ENCODE measurements around the gene STK32C.
"Not testable (repeated sequence)": the region's sequence is repeated elsewhere in the genome, so short reads cannot be mapped to it uniquely, and the experiment has no call there.

Gene STK32C

DNA sequence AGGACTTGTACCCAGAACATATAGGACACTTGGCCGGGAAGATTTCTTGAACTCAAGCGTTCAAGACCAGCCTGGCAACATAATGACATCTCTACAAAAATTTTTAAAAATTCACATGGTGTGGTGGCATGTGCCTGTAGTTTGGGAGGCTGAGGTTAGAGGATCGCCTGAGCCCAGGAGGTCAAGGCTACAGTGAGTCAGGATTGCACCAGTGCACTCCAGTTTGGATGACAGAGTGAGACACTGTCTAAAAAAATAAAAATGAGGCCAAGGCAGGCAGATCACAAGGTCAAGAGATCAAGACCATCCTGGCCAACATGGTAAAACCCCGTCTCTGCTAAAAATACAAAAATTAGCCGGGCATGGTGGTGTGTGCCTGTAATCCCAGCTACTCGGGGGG is 9.7 kb upstream of the STK32C start:
- DNase-seq (ENCODE audit: low spot score): not testable (repeated sequence)

DNA sequence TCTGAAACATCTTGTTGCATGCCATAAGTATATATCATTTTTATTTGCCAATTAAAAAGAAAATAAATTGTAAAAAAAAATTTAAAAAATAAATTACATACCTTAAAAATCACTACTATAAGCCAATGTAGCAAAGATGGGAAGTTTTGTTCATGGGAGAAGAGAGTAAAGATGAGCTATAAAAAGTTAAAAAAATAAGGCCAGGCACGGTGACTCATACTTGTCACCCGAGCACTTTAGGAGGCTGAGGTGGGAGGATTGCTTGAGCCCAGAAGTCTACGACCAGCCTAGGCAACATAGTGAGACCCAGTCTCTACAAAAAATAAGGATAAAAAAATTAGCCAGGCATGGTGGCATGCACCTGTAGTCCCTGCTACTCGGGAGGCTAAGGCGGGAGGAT is 8.4 kb upstream of the STK32C start:
- no peak for DNase-seq (ENCODE audit: low spot score)

DNA sequence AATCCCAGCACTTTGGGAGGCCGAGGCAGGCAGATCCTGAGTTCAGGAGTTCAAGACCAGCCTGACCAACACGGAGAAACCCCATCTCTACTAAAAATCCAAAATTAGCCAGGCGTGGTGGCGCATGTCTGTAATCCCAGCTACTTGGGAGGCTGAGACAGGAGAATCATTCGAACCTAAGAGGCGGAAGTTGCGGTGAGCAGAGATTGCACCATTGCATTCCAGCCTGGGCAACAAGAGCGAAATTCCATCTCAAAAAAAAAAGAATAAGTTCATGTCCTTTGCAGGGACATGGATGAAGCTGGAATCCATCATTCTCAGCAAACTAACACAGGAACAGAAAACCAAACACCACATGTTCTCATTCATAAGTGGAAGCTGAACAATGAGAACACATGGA is 7.1 kb upstream of the STK32C start:
- not testable (repeated sequence) for DNase-seq (ENCODE audit: low spot score)

DNA sequence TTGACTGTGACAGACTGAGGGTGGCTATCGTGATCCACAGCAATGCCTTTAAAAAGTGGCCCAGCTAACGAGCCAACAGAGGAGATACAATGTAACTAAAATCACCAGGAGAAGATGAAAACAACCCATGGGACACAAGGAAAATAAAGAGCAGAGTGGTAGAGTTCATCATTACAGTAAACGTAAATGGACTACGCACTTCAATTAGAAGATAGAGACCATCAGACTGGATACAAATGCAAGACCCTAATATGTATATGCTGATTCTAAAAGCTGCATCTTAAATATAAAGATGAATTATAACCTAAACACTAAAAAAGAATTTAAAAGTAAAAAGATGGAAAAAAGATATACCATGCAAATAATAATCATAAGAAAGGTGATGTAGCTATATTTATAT is 6.6 kb upstream of the STK32C start:
- DNase-seq (ENCODE audit: low spot score): no peak

DNA sequence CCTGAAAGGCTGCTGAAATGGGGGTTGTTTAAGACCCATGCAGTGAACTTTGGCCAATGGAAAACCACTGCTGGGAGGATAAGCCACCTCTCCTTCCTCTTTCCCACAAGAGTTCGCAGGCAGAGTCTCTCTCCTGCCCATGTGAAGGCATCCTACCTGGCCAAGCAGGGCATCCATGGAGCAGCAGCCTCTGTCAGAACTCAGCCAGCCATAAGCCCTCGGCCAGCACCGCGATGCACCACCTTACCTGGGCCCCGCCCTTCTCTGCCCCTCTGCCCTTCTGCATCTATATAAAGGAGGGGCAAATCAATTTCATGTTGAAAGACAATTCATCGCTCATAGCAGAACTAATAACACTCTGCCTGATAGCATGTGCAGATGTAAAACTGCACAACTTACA is 6.1 kb upstream of the STK32C start:
- DNase-seq (ENCODE audit: low spot score): no peak

DNA sequence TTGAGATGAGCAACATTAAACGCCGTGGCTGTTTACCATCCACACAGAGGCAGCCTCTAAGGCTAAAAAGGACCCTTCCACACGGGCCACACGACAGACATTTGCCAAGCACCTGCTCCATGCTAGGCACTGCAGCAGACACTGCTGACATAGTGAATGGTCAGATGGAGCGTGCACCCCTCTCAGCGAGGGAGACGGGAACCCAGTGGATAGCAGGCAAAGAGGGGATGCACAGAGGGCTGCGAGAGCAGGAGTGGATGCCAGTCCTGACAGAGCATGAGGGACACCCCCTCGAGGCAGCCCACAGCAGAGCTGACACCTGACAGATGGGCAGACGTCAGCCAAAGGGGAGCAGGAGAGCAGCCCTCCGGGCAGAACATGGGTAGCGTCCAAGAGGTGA is 5.6 kb upstream of the STK32C start:
- DNase-seq (ENCODE audit: low spot score): no peak

DNA sequence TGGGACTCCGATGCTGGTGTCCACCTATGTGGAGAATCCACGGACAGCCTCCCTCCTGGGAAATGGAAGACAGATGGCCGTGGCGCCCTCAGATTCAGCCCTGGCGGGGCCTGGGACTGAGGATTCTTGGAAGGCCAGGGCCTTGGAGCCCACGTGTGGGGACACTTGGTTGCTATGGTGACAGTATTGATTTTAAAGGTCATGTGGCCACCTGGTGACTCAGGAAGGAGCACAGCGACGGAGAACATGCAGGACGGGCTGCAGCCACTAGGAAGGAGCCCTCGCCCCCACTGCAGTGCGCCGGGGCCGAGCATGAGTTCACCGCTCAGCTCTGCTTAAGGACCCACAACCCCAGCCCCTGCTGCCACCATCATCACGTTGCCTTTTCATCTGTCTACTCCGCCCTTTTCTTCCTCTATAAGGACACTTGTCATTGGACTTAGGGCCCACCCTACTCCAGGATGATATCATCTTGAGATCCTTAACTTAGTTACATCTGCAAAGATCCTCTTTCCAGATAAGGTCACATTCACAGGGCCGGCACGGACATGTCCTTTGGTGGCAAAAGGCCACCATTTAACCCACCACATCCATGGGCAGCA is 3.7 kb upstream of the STK32C start:
- no peak for DNase-seq (ENCODE audit: low spot score)

DNA sequence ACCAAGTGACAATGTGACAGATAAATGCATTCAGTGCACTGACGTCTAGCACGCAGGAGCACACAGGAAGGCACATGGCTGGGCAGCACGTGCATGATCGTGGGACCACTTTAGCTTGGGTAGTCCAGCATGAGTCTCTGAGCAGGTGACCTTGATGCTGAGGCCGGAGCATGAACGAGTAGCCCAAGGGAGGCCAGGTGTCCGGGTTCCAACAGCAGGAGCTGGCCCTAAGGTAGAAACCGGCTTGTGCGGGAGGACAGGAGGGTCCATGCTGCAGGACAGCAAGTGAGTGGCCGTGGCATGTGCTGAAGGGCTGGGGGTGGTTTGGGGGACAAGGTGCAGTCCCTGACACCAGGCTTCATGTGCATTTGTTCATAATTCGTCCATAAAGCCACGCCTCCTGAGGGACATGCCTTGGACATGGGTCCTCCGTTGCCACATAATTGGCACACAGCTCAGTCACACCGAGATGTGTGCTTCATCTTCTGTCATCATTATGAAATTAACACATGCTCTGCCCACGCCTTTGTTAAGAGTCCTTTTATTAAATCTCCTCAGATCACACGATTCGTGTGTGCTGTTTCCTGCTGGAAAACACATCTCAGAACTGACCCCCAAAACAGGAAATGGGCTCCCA is 3.1 kb upstream of the STK32C start:
- no peak for DNase-seq (ENCODE audit: low spot score)

DNA sequence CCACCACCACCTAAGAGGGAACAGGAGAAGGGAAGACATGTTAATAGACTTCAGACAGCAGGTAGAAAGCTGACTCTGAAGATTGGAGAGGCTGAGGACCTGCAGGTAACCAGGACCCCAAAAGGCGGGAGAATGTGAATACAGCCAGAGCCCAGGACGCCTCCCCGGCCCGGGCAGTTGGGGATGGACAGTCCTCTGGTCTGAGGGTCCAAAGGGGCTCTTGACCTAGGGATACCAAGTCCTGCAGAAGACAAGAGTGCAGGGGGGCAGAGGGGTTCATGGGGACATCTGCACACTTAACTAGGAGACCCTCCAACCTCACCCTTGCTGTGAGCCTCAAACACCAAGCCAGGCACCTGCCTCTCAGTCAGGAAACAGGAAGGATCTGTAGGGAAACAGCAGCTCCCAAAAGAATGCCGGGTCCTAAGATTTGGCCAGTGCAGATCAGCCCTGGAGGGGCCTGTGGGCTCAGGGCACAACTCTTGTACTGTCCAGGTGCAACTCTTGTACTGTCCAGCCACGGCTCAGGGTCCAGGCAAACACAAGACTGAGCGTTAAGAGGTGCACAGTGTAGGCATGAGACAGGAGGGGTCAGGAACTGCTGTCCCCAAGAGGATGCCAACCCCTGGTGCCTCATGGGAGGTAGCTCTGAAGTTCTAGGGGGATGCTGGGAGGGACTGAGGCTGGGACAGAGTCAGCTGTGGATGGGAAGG is 2.3 kb upstream of the STK32C start:
- DNase-seq (ENCODE audit: low spot score): no peak

DNA sequence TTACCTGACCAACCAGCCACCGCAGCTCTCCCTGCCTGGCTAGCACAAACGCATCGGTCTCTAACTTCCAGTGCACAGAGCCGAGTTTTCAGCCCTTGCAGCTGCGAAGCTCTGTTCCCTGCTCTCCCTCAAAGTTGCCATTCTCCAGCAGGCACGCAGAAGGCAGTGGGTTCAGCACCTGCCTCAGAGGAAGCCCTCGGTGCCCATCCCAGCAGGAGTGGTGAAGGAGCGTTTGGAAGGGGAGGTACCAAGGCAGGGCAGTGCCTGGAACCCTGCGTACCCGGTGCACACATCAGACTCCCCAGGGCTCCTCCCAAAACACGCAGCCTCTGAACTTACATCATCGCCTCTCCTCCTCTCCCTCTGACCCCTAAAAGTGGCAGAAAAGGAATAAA is 1.7 kb upstream of the STK32C start:
- no peak for DNase-seq (ENCODE audit: low spot score)

DNA sequence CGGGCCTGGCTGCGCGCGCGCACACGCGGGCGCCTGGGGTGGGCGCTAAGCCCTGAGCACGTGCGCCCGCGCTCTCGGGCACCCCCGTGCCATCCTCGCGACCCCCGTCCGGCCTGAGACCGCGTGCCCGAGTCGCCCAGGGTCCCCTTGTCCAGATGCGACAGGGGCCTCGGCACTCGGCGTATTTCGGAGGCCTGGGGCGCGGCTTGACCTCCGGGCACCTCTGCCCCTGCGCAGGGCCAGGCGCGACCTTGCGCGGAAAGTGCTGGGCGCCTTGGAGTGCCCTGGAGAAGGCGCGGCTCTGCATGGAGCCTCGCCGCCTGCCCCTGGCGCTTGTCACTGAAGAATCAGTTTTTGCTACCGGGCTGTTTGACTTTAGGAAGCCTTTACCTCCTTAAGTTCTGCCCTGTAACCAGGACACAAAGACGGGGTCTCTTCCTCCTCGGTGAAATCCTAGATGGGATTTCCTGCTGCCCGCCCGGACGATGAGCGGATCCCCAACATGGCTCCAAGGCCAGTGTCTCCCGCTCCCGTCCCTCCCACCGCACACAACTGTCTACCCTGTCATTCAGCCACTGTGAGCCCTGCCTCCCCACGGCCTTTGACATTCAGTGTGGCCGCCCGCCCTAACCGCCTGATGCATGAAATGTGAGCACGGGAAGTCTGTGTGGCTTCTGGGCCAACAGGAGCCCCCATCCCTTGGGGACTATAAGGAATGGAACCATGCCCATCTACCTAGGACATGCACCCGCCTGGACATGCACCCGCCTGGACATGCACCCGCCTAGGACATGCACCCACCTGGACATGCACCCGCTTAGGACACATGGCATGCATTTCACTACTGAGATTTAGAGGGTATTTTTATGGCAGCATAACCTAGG is 1.1 kb upstream of the STK32C start:
- no peak for DNase-seq (ENCODE audit: low spot score)

DNA sequence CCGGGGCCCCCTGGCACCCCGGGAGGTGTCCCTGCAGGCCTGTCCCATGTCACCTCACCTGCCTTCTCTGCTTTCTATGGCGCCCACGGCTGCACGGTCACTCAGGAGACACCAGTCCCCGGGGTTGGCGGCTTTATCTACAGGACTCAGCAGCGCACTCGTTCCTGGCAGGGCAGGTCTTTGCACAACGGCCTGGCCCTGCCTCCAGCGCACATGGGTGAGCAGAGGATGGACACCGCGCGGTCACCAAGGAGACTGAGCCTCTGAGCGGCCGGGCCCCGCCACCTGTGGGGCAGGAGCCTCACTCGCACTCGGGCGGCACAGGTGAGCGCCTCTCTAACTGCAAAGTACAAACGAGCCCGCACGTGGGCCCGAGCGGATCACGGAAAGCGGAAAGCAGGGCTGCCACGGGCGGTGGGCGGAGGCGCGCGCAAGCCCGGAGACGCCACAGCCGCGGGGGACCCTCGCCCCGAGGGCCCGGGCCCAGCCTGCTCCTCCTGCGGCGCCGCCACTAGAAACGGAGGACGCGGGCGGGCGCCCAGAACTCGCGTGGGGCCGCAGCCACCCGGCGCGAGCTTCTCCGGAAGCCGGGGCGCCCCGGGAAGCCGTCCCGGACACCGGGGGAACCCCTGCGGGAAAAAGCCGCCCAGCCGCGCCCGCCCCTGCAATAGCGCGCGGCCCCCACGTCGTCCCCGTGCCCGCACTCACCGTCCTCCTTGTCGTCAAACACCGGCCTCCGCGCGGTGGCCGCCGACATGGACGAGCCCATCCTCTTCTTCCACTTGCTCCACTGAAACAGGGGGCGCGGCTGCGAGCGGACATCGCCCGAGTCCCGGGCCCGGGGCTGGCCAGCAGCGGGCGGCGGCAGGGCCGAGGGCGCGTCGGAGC is 642 bp downstream of the STK32C start:
- DNase-seq (ENCODE audit: low spot score): no peak

DNA sequence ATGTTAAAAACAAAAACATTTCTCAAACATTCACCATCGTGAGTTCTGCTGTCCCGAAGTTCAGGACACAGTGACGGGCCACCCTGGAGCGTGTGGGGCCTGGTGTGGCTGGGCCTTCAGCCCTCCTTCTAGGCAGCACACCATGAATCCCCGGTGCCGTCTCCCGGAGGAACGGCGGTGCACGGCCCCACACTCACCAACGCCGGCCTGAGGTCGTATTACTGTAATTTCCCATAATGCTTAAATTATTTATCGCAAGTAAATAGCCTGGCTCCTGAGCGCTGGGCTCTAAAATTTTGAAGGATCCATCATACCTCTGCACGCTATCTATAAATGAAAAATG is 1.4 kb downstream of the STK32C start:
- DNase-seq (ENCODE audit: low spot score): no peak

DNA sequence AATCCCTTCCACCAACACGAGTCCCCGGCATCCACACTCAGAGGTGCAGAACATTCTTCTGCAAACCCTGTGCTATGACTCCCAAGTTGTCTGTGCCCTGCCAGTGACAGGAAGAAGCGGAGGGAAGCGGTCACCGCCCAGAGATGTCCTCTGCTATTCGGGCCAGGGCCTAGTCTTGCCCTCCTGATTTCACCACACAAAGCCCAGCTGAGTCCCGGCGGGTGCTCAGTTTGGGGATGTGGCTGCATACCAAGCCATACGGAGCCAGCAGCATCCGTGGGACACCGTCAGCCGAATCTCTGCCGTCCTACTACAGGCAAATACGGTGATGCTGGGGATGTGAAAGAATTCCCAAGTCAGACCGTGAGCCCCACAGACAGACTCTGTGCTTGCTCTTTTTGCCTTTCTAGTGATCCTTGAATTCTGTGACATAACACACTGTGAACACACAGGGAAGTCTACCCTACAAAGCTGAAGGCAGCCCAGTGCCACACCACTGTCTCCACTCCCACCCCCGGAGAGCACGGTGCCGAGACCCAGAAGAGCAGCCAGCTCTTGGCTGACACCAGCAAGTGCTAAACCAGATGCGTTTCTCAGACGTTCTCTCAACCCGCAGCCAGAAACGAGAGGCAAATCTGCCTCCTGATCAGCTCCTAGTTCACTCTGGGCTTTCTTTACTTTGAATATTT is 2.0 kb downstream of the STK32C start:
- DNase-seq (ENCODE audit: low spot score): no peak

DNA sequence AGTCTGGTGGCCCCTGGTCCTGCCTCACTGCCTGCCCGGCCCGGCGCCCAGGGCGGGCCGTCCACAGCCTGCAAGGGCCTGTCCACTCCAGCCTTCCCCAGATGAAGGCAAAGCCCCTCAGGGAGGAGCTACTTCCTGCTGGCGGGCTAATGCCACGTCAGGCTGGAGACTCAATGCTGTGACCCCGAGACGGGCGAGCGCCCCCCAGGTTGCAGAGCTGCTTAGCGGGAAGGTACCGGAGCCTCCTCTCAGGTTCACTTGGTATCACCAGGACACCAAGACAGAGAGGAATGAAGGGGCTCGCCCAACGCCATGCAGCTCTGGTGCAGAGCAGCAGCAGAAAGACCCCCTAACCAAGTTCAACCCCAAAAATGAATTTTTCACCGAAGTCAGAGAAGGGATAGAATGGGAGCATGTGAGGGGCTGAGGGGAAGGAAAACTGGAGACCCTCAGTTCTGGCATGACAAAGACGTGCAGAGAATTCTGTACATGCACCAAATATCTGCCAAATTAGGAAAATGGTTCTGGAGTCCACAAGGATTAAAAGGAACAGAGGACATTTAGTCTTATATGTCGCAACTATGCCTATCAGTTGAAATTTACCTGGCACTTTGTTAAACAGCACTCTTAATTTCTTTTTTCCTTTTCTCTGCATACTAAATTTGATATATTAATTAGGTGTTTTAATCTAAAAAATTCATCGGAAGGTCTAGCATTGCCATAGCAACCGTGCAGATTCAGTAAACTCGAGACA is 2.8 kb downstream of the STK32C start:
- no peak for DNase-seq (ENCODE audit: low spot score)

DNA sequence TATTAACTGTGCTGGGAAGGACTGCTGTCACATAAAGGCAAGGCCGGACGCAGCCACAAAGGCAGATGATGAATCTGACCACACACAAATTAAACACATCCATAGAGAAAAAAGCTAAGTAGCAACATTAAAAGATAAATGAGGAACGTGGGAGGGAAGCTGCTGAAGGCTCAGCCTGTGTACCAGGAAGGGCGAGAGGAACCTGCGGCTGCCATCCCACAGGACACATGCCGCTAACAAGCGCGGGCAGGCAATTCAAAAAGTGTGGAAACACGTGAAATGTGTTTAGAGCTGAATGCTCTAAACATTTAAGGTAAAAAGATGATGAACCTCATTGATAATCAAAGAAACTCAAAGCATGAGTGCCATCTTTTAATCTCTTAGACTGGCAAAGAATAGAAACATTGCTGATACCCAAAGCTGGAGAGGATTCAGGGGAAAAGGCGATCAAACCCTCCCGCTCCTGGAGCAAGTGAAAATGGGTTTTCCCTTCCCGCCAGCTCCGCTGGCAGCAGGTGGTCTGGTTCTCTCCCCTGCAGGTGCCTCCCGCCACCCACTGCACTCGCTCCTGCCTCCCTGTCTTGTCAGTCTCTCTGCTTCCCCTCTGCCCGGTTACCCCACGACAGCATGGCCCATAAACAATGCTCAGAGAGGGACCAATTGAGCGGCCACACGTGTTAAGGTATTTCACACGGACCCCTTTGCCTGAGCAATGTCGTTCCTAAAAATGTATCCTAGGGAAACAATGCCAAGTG is 4.2 kb downstream of the STK32C start:
- no peak for DNase-seq (ENCODE audit: low spot score)

DNA sequence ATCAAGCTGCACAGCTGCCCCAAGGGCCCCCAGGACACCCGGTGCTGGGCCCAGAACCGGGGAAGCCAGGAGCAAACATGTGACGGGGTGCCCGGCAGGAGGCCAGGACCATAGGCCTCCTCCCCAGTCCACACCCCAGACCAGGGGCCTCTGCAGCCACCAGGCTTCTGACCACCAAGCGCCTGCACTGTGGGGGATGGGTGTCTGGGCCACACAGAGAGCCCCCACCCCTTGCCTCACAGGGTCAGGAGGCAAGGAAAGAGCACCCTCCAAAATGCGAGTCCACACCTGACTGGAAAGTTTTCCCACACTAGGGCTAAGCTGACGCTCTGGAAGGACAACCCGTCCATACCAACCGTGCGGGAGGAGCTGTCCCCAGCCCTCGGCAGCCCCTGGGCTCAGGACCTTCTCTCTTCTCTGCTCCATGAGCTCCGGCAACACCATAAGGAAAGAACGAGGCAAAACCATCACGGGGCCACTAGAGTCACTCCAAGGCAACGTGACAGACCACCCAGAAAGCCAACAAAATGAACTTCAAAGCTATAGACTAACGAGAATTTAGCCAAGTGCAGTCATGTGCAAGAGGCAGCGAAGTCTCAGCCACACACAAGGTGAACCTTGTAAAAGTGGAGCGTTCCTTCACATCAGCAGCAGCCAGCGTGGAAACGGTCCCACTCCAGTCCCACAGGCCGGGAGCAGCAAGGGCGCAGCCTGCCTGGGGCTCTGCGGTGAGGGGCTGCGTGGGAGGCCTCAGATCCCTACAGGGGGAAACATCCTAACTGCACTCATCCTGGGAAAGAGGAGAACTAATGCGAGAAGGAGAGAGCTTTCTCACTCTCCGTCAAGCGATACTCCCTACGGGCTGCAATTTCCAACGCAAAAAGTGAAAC is 5.1 kb downstream of the STK32C start:
- no peak for DNase-seq (ENCODE audit: low spot score)
